ENCODE data around the gene CSTF3. TPM values are rescaled to one million over a fixed set of nuclear protein-coding genes. Genes with fewer than 3 reads are reported as not detected.

CSTF3 gene
- total and polyA plus RNA-seq, 9 of the 15 experiments (the other 6 are each of a cell fraction or from before 2014, with no cell fraction given): 37.0 to 111 (median 61.0) TPM

DNA sequence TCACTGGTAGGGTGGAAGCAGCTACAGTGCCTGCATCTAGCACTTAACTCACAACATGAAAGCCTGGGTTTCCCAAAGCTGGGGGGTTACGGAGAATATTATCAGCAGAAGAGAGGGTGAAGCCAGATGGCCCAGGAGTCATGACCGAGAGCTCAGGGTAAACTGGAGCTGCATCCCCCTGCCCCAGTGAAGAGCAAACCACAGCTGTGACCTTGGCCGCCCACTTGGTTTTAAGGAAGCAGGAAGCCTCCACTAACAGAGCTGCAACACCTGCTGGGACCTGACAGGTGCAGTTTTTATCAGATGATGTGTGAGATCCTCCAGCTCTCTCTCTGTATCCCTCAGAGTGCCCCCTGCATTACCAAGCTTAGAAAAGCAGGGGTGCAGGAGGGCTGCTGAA lies 101.0 kb downstream of the CSTF3 start:
- POLR2A ChIA-PET: interaction anchor here (0.6 to 2.1 kb wide), 3 partner anchors 12 to 50 kb away, joined by 3 to 6 read pairs (median 3); no protein-coding TSS in a partner anchor
- no TSS peak for BruUV-seq (replicated peaks)
- H3K4me1 ChIP-seq (replicated peaks in 1 of 2; ENCODE audit: control insufficient read depth in 2 of 2, insufficient read depth in 2 of 2, low read length in 2 of 2): no peaks in the 10 kb centered on the region; a peak in 1 of 5 replicates
- no peak overlapping the region for H3K4me3 ChIP-seq
- TF ChIP-seq DNMT1 (IDR thresholded peaks at IDR 0.05) (no peak), HMGN3 (IDR thresholded peaks at IDR 0.05; ENCODE audit: borderline replicate concordance, extremely low read depth, insufficient read length, low read depth, low read length) (no peak), SMARCB1 (IDR thresholded peaks at IDR 0.05; ENCODE audit: insufficient read length, low read depth) (no peak), ZNF140 (CRISPR knock-in tag; IDR thresholded peaks at IDR 0.05) (no peak)
- TF ChIP-seq, protein P1, sequence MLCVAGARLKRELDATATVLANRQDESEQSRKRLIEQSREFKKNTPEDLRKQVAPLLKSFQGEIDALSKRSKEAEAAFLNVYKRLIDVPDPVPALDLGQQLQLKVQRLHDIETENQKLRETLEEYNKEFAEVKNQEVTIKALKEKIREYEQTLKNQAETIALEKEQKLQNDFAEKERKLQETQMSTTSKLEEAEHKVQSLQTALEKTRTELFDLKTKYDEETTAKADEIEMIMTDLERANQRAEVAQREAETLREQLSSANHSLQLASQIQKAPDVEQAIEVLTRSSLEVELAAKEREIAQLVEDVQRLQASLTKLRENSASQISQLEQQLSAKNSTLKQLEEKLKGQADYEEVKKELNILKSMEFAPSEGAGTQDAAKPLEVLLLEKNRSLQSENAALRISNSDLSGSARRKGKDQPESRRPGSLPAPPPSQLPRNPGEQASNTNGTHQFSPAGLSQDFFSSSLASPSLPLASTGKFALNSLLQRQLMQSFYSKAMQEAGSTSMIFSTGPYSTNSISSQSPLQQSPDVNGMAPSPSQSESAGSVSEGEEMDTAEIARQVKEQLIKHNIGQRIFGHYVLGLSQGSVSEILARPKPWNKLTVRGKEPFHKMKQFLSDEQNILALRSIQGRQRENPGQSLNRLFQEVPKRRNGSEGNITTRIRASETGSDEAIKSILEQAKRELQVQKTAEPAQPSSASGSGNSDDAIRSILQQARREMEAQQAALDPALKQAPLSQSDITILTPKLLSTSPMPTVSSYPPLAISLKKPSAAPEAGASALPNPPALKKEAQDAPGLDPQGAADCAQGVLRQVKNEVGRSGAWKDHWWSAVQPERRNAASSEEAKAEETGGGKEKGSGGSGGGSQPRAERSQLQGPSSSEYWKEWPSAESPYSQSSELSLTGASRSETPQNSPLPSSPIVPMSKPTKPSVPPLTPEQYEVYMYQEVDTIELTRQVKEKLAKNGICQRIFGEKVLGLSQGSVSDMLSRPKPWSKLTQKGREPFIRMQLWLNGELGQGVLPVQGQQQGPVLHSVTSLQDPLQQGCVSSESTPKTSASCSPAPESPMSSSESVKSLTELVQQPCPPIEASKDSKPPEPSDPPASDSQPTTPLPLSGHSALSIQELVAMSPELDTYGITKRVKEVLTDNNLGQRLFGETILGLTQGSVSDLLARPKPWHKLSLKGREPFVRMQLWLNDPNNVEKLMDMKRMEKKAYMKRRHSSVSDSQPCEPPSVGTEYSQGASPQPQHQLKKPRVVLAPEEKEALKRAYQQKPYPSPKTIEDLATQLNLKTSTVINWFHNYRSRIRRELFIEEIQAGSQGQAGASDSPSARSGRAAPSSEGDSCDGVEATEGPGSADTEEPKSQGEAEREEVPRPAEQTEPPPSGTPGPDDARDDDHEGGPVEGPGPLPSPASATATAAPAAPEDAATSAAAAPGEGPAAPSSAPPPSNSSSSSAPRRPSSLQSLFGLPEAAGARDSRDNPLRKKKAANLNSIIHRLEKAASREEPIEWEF (CRISPR knock-in tag; IDR thresholded peaks at IDR 0.05): no peak
- DNase-seq (ENCODE audit: extremely low read depth in 1 of 4, low spot score in 3 of 4): no peak
- no peak overlapping the region for H2AFZ ChIP-seq (ENCODE audit: low read depth, low read length)
- no peak overlapping the region for H3K27ac ChIP-seq (ENCODE audit: extremely low read depth, low read depth, low read length)
- H3K4me2 ChIP-seq (ENCODE audit: insufficient read depth, low read length): no peak overlapping the region
- no peaks in the 10 kb centered on the region for H3K27me3 ChIP-seq (ENCODE audit: control insufficient read depth in 2 of 2, insufficient read depth in 2 of 2, low read length in 2 of 2)
- no peak overlapping the region for H3K9ac ChIP-seq (ENCODE audit: insufficient read depth in 1 of 2, low read depth in 2 of 2, low read length in 2 of 2)
- in situ Hi-C loops (cut with MboI): loop anchor here (5.0 kb wide), 1 partner anchor 103 kb away; no protein-coding TSS in a partner anchor
- no peaks in the 10 kb centered on the region for H3K9me1 ChIP-seq (ENCODE audit: control insufficient read depth, insufficient read depth, low read length)
- H3K9me3 ChIP-seq (replicated peaks; ENCODE audit: control insufficient read depth, insufficient read depth, low read depth, low read length): no peaks in the 10 kb centered on the region
- CTCF ChIA-PET (ENCODE audit: low intra/inter-chr PET ratio): no interaction called here
- H4K20me1 ChIP-seq (replicated peaks; ENCODE audit: control insufficient read depth, insufficient read depth, low read length): no peaks in the 10 kb centered on the region; the same call in 1 of the 2 replicates
- H3K79me2 ChIP-seq (ENCODE audit: control insufficient read depth, insufficient read depth, low read length): no peaks in the 10 kb centered on the region
- no peak for ATAC-seq
- intact Hi-C loops (cut with micrococcal nuclease): loop anchor here (5.0 kb wide), 1 partner anchor 178 kb away; no protein-coding TSS in a partner anchor
- WGBS (ENCODE audit: insufficient coverage, low coverage, missing lambda C conversion rate): 82% methylated on average over 2 of the region's 3 CpGs
- FAIRE-seq: no peak
- peaks cover 9% of the 10 kb centered on the region; the same call in 2 of the 3 replicates for H3K36me3 ChIP-seq (ENCODE audit: control insufficient read depth, insufficient read depth, low read length)
